Ammon's horn (tissue), 1 donor: ENCODE data around the gene DGCR2.
"Not testable (repeated sequence)": the region's sequence is repeated elsewhere in the genome, so short reads cannot be mapped to it uniquely, and the experiment has no call there.

Experiments used
- DNase-seq: peaks from one replicate; pipeline ENCODE4 v3.0.0-alpha.2; 2016; ENCODE audit warnings: low spot score

The DGCR2 gene

GRCh38 chr22:19122143-19122751 lies at the start of gene DGCR2:
DGCR2 (minus strand) TSS chr22:19122412; CDS start chr22:19122206, 206 bp downstream.
- DNase-seq = peak; percentile 99

- no peak for DNase-seq
Observed at GRCh38 chr22:19169947-19170318, 47.7 kb upstream of the DGCR2 start.

GRCh38 chr22:19169002-19169946 lies 47.1 kb upstream of the DGCR2 start:
- DNase-seq = no peak

- no peak for DNase-seq
Observed at GRCh38 chr22:19168088-19168890, 46.1 kb upstream of the DGCR2 start.

GRCh38 chr22:19167106-19167869 lies 45.1 kb upstream of the DGCR2 start:
- no peak for DNase-seq

GRCh38 chr22:19166421-19166820 lies 44.2 kb upstream of the DGCR2 start:
- DNase-seq = no peak

- DNase-seq = no peak
Observed at GRCh38 chr22:19164425-19164824, 42.2 kb upstream of the DGCR2 start.

GRCh38 chr22:19158649-19159048 lies 36.4 kb upstream of the DGCR2 start:
- not testable (repeated sequence) for DNase-seq

GRCh38 chr22:19156109-19156508 lies 33.9 kb upstream of the DGCR2 start:
- not testable (repeated sequence) for DNase-seq

GRCh38 chr22:19152942-19153883 lies 31.0 kb upstream of the DGCR2 start:
- no peak for DNase-seq

- DNase-seq = no peak
Observed at GRCh38 chr22:19151329-19152191, 29.3 kb upstream of the DGCR2 start.

- DNase-seq = no peak
Observed at GRCh38 chr22:19150482-19151328, 28.5 kb upstream of the DGCR2 start.

- no peak for DNase-seq
Observed at GRCh38 chr22:19149991-19150390, 27.8 kb upstream of the DGCR2 start, which contains the start of gene GSC2. GSC2 (minus strand) TSS chr22:19150292; CDS start chr22:19150283, 9 bp downstream.

- DNase-seq = no peak
Observed at GRCh38 chr22:19149047-19149883, 27.1 kb upstream of the DGCR2 start.

GRCh38 chr22:19148417-19149046 lies 26.3 kb upstream of the DGCR2 start:
- no peak for DNase-seq

GRCh38 chr22:19147195-19147780 lies 25.1 kb upstream of the DGCR2 start:
- no peak for DNase-seq
